Middle frontal gyrus (tissue), 1 donor: ENCODE results near the gene NCLN.

ENCODE experiments used
- DNase-seq: peaks from one replicate; pipeline ENCODE4 v3.0.0-alpha.2; 2015; ENCODE audit warnings: low spot score; ENCODE audit errors: extremely low spot score

Gene NCLN

GRCh38 chr19:3253270-3253669 is 67.5 kb downstream of the NCLN start:
- DNase-seq, result no peak

- no peak for DNase-seq
These were observed 68.8 kb downstream of the NCLN start for GRCh38 chr19:3254520-3254919.

GRCh38 chr19:3257071-3257470 is 71.3 kb downstream of the NCLN start:
- no peak for DNase-seq
